Embryonic facial prominence (tissue), 1 donor: ENCODE results near the gene STXBP3.
"Not testable (repeated sequence)": the region's sequence is repeated elsewhere in the genome, so short reads cannot be mapped to it uniquely, and the experiment has no call there.

ENCODE experiments used
- DNase-seq: peaks from one replicate; pipeline ENCODE4 v3.0.0-alpha.2; 2016; ENCODE audit errors: extremely low spot score

The STXBP3 gene, protein sequence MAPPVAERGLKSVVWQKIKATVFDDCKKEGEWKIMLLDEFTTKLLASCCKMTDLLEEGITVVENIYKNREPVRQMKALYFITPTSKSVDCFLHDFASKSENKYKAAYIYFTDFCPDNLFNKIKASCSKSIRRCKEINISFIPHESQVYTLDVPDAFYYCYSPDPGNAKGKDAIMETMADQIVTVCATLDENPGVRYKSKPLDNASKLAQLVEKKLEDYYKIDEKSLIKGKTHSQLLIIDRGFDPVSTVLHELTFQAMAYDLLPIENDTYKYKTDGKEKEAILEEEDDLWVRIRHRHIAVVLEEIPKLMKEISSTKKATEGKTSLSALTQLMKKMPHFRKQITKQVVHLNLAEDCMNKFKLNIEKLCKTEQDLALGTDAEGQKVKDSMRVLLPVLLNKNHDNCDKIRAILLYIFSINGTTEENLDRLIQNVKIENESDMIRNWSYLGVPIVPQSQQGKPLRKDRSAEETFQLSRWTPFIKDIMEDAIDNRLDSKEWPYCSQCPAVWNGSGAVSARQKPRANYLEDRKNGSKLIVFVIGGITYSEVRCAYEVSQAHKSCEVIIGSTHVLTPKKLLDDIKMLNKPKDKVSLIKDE

DNA sequence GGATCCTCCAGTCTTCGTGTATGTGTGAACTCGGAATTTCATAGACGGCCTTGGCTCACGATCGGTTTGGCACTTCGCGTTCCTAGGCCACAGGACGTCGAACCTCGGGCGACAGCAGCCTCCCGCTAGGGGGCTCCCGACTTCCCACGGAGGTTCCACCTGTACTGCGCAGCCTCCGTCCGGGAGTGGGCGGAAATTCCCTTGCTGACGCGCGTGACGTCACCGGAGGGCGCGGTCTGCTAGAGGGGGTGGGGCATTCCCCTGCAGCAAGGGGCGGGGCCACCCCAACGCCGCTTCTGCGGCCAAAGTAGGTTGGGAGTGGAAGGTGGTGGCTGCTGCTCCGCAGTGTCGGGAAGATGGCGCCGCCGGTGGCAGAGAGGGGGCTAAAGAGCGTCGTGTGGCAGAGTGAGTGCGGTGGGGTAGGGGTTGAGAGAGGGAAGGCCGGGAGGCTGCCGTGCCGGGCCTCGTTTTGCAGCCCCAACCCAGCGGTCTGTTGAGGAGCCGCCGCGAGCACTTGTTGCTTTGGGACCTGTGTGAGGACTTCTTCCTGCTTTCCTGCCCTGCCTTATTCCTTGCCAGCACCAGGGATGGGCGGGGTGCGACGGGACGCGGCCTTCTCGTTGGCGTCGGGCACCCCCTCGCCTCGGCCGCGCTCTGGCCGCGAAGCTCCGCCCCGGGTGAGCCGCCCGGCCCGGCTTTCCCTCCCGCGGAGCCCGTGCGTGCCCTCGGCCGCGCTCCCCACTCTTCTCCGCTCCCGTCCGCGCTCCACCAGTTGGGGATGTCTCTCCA lies at the start of gene STXBP3:
TSS of gene STXBP3 (plus strand) at position 293 of the 789 bp plus-strand sequence. CDS start at position 357, 64 bp downstream.
- DNase-seq, result peak; percentile 93

DNA sequence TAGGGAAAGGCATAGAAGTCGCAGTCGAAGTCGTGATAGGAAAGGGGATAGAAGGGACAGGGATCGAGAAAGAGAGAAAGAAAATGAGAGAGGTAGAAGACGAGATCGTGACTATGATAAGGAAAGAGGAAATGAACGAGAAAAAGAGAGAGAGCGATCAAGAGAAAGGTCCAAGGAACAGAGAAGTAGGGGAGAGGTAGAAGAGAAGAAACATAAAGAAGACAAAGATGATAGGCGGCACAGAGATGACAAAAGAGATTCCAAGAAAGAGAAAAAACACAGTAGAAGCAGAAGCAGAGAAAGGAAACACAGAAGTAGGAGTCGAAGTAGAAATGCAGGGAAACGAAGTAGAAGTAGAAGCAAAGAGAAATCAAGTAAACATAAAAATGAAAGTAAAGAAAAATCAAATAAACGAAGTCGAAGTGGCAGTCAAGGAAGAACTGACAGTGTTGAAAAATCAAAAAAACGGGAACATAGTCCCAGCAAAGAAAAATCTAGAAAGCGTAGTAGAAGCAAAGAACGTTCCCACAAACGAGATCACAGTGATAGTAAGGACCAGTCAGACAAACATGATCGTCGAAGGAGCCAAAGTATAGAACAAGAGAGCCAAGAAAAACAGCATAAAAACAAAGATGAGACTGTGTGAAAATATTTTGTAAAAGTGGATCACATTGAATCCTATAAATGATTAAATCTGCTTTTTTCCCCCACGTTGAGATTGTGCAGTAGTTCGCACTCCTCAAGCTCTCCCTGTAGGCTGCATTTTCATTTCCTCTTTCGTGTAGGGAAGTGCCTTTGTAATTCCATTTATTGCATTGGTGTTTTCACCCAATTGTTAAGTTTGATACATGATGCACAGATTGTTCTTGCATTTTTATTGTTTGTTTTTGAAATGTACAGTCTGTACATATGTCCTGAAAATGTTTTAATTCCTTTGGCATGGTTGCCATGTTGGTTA lies 46.8 kb upstream of the STXBP3 start:
- no peak for DNase-seq

DNA sequence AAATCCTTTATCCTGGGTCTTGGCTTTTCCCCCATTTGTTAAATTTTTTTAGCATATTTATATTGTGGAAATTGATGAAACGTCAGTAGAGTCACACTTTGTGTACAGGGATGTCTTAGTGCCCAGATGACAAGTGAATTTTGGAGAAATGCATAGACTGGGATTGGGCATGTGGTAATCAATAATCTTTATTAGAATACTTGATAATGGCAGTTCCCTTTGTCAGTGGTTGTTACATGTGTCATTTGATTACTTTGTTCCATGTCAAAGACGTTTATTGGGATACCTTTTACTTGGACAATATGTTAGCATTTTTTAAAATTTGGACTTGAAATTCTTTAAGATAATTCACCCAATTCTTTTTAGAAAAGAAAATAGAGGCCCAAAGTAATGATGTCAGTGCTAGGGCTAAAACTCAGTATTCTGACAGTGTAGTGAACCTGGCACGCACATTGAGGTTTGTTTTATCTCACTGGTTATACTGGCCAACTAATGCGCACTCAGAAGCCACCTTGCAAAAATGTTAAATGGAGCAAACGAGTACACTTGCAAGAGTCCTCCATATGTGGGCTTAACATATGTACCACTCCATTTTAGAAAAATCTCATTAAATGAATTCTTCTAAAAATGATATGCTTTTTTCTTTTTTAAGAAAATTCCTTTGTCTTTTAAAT lies 45.2 kb upstream of the STXBP3 start:
- no peak for DNase-seq

DNA sequence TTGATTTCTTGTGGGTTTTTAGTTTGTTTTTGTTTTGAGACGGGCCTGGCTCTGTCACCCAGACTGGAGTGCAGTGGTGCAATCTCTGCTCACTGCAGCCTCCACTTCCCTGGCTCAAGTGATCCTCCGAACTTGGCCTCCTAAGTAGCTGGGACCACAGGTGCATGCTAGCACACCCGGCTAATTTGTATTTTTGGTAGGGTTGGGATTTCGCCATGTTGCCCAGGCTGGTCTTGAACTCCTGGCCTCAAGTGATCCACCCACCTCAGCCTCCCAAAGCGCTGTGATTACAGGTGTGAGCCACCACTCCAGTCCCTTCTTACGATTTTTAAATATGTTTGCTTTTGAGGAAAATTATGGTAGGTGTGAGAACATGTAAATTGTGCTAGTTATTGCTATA lies 44.4 kb upstream of the STXBP3 start:
- DNase-seq, result not testable (repeated sequence)

DNA sequence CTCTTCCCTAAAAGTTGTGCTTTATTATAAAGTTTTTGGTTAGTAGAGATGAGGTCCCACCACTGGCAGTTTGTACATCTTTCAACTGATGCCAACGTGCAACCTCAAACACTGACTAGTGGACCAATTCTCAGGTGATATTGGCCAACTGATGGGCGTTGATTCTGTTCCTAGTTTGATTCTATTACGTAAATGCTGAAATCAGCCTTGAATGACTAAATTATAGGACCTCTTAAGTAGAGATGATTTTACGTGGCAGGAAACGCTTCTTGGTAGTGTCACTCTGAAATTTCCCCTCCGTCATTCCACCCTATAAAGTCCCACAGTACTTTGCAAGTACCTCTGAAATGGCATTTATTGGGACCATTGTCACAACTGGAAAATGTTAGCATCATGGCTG lies 42.5 kb upstream of the STXBP3 start:
- no peak for DNase-seq

DNA sequence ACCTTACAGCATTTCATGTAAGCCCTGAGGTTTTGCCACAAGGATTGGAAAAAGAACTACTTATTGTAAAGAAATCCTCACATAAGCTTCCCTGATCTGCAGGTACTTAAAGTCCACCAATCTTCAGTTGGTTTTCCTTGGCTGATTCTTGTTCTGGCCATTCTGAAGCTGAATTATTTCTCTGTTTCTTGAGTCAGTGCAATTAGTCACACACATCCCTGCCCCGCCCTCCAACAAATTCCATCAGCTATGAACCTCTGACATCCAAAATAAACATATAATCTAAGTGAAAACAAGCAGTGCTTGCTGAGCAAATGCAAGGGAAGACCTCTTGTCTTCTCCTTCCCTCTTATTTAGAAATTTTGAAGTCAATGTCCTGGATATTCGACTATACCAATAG lies 42.0 kb upstream of the STXBP3 start:
- DNase-seq, result no peak

DNA sequence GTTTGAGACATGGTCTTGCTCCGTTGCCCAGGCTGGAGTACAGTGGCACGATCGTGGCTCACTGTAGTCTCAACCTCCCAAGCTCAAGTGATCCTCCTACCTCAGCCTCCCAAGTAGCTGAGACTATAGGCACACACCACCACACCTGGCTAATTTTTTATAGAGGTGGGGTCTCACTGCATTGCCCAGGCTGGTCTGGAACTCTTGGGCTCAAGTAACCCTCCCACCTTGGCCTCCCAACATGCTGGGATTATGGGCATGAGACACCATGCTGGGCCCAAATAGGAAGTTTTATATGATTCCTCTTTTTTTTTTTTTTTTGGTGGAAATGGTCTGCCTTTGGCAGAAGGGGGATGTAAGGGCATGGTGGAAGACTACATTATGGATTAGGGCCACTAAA lies 39.8 kb upstream of the STXBP3 start:
- DNase-seq, result no peak

DNA sequence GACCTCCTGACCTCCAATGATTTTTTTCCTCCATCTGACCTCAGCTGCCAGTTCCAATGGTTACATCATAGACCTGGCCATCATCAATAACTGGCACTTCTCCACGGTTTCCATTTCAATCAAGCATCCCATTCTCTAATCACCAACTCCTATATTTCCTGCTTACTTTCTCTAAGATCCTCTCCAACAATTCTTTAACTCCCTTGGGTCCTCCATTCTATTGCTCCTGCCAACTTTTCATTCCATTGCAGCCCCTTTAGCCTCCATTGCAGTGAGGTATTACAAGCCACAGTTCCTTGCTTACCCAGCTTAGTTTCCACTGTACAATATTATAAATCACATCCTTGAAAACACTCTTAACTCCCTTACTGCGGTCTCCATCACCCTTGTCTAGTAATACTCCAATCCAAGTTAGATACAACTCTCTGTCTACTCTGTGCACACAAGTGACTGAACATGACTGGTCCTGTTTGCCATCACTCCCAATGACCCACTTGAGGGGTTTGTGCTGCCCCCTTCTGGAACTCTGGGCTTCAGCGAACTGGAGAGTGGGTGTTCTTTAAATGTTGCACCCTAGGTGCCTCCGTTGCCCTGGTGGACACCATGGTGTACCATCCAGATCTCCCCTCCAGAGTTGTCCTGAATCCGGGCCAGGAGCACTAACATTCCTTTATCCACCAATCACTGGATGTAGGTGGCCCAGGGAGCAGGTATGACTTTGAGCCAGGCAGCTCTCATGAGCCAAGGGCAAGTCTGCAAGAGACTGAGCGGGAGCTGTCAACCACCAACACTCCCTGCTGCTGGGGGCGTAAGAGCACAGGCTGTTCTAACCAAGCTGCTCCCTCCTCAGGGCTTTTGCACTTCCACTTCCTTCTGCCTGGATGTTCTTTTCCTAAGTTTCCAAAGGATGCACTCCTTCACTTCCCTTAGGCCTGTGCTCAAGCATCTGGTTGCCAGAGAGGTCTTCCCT lies 37.5 kb upstream of the STXBP3 start:
- DNase-seq, result no peak

DNA sequence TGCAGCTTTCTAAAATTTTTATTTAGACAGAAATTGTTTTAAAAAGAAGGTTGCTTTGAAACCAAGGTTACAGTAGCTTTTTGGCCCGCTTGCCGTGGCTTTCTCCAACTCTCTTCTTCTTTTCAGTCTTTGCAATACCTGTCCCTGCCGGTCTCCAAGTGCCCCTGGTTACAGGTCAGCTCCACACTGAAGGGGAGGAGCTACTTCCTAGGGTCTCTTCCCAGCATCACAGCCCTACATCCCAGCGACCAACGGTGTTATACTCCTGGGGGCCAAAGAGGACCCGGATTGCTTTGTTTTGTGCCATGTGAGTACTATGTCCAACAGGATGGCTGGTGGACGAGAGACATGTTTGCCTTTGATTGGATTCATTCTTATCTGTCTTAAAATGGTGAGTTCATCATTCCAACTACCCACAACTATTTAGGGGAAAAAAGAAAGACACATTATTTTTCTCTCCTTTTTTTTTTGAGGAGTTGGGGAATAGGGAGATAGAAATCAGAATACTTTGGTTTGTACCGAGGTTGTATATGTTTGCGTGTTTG lies 33.8 kb upstream of the STXBP3 start, which contains the start of gene FNDC7:
TSS of gene FNDC7 (plus strand) at position 303 of the 545 bp plus-strand sequence. CDS start at position 329, 26 bp downstream.
- DNase-seq, result no peak

DNA sequence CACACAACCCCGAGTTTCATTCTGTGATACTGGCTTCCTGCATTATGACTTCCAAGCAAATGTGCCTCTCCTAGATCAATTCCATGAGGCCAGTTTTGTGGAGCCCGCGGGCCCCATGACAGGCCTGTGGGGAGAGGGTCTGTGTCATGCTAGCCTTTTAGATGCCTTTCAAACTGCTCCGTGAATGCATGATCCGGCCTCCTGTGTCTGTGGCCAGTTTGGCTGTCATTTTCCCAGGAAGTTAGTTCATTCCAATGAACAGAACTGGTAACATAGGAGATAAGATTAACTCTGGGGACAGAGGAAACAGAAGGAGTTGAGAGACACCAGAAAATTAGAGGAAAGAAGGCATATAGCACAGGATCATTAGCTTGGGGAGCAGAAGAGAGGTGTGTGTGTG lies 30.5 kb upstream of the STXBP3 start:
- no peak for DNase-seq

DNA sequence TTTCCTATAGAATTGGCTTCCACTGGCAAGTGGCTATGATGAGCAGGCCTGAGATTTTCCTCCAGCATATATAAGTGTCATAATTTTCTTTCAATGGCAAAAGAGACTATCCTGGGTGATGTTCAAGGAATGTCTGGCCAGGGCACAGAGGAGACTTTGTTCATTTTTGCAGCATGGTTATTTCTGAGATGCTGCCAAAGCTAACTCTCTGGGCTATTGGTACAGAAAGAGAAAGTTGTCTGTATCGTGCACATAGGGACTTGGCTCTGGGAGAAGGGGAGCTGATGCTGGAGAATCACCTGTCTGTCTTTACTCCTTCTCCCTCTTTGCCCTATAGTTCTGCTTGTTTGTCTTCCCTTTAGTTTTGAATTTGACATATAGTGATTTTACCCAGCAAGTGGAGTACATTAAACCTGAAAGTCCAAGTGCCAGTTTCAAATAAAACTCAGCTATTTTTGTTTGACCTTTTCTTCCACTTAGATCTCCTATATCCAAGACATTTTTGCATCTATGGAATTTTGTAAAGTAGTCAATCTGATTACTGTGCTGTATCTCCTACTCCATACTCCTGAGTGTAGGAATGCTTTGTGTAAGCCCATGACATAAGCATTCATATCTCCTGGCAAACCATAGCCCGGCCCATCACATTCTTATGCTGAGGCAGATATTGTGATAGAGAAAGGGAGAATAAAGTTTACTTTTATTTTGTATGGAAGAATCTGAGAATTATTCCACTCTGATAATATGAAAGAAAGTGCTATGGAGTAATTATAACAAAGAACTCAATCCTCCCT lies 29.8 kb upstream of the STXBP3 start:
- DNase-seq, result no peak

DNA sequence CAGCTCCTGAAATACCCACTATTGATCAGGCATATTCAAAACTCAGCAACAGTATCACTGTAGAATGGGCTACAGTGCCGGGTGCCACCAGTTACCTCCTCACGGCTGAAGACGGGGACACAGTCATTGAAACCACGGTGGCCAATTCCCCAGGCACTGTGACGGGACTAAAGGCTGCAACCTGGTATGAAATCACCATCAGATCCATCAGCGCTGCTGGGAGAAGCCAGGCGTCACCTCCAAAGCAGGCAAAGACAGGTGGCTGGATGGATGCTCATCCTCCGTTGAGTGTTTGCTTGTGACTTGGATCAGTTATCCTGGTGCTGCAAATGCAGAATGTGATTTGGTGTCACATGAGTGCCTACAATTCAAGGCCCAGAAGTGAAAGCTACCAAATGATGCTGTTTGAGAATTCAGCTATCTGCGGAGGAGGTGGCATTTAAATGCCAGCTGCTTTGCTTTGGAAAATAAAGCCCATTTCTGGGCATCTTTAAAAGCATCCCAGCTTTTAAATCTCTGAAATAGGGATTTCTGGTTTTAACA lies 28.6 kb upstream of the STXBP3 start:
- DNase-seq, result no peak

DNA sequence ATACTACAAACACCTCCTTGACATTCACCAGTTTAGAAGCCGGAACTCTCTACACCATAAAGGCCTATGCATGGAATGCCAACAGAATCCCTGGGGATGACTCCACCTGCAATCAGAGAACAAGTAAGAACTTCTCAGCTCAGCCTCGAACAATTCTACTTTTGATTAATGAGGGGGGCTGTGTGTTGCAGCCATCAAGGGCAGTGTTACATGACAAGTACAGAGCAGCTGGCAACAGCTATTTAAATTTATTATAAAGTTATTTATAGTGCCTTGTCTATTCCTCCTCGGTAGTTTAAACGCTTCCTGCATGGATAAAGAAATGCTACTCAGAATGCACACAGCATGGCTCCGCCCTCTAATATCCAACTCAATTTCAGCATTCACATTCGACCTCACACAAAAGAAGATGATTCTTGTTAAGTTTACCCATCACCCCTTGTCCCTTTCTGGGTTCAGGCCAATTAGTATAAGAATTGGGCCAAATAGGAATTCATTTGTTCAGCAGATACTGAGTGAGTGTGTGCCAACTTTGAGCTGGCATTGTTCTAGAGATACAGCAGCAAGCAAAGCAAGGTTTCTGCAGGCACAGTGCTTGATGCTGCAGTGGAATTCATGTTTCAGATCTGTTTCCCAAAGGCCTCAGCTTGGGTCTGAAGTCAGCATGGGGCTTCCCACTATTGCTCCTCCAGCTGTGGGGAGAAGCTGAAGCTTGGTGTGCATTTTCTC lies 27.4 kb upstream of the STXBP3 start:
- no peak for DNase-seq

DNA sequence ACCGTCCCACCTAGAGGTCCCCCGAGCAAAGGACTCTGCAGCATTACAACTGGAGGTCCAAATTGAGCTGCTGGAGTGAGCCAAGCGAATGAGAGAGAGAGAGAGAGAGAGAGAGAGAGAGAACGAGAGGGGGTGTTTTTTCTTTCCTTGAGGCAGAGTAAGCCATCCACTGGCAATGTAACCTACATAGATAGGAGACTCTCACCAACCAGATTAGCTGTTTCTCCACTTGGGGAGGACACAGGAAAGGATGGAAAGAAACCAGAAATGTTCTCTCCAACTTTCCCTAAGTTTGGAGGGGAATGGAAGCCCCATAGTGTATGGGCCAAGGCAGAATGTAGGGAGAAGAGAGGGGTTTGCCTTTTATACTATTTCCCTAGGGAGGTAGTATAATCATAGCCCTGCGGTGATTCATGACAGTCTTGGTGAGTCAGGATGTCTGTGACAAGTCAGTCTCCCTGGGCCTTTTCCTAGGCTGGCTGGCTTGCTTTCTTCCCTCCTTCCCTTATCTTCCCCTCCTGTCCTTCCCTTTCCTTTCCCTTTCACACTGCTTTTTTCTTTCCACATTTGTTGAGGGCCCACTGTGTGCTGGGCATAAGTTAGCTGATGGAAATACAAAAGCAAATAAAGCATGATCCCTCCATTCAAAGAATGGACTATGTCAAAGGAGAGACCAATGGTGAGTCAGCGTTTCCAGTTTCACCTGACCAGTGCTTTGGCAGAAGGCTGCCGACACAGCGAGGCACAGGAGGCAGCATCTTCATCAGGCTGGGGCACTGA lies 26.6 kb upstream of the STXBP3 start:
- no peak for DNase-seq

DNA sequence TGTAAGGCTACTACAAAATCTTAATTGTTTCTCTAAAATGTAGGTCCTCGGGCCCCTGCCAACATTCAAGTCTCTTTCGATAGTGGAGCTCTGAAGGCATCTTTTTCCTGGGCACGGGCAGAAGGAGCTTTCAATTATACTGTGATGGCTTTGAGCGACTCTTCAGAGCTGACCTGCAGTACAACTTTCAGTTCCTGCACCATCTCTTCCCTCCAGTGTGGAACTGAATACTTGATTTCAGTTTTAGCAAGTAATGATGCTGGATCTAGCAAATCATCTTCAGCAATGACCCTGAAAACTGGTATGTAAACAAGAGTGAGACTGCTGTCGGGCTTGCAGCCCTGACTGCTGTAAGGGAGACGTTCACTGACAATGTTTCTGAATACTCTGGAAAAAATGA lies 24.2 kb upstream of the STXBP3 start:
- DNase-seq, result no peak

DNA sequence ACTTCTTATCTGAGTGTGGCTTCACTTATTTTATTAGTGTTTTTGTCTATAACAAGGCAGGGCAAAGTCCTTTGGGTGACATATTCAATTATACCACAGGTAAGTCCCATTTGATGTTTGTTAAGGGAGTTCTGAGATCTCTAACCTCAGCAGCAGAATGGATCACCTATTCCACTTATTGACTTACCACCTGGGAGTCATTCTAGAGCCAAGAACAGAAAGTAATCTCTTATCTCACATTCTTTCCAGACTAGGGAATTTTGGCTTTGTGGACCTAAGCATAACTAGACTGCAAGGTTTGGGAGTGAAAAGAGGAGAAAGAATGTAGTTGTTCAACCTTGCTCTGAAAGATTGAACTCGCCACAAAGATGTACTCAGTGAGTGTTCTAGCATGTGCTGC lies 20.6 kb upstream of the STXBP3 start:
- no peak for DNase-seq
